ENCODE measurements around the gene FLT3.

GRCh38 chr13:27967203-27967735 lies 133.1 kb downstream of the FLT3 start:
- TF ChIP-seq POLR2A (IDR thresholded peaks at IDR 0.05), result no peak
- no peak for TF ChIP-seq CTCF (IDR thresholded peaks at IDR 0.05)
